ENCODE measurements around the gene ANKRD27. TPM values are rescaled to one million over a fixed set of nuclear protein-coding genes. Genes with fewer than 3 reads are reported as not detected.

The ANKRD27 gene
- polyA plus RNA-seq, 1 donor from 2014 or later = 24.6 TPM

DNA sequence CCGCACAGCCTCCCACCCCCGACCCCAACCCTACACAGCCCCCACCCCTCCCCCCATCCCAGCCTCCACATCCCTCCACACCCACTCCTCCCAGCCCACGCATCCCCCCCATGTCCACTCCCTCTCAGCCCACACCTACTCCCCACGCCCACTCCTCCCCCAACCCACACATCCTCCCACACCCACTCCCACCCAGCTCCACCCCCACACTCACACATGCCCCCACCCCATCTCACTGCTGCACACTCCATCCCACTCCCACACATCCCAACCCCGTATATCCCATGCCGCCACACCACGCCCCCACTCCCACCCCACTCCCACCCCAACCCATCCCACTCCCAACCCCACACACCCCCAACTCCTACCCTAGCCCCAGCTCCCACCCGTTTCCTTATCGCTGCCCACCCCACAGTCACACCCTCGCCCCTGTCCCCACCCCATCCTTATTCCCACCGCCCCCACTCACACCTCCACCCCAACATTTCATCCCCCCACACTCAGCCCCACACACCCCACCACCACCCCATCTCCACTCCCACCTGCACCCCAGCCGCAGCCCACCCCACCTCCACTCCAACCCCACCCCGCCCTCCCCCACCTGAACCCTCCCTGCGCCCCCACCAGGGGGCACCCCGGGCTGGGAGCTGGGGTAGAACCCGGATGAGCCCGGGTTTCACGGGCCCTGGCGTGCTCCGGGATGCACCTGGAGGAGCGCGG, 45.4 kb upstream of the ANKRD27 start:
- Histone ChIP-seq H3K27me3 (ENCODE audit: insufficient read depth, low read depth, low read length) (no peaks in the 10 kb centered on the region), H3K4me3 (ENCODE audit: low read length) (no peak overlapping the region), H3K9me3 (ENCODE audit: low read length) (no peaks in the 10 kb centered on the region), H3K9me2 (ENCODE audit: insufficient read depth, low read length) (no peaks in the 10 kb centered on the region), H3K4me2 (ENCODE audit: low read length) (no peak overlapping the region), H3K79me2 (replicated peaks; ENCODE audit: insufficient read depth, low read length) (no peaks in the 10 kb centered on the region), H3K36me3 (ENCODE audit: insufficient read depth, low read length) (no peaks in the 10 kb centered on the region), H2AFZ (ENCODE audit: low read depth, low read length) (no peak overlapping the region), H3F3A (ENCODE audit: insufficient read depth, low read length, poor library complexity, severe bottlenecking) (no peaks in the 10 kb centered on the region), H4K20me1 (ENCODE audit: insufficient read depth) (no peaks in the 10 kb centered on the region), H3K27ac (ENCODE audit: low read length) (no peak overlapping the region), H3K9ac (ENCODE audit: low read length) (no peak overlapping the region)
- TF ChIP-seq EP300 (conservative IDR thresholded peaks at IDR 0.05; ENCODE audit: poor library complexity, severe bottlenecking) (no peak), CTCF (IDR thresholded peaks at IDR 0.05; ENCODE audit: poor library complexity, severe bottlenecking) (no peak), SMC3 (conservative IDR thresholded peaks at IDR 0.05; ENCODE audit: poor library complexity) (no peak), TAF1 (IDR thresholded peaks at IDR 0.05; ENCODE audit: low read depth) (no peak), RAD21 (conservative IDR thresholded peaks at IDR 0.05) (no peak), POLR2AphosphoS5 (IDR thresholded peaks at IDR 0.05) (no peak), REST (IDR thresholded peaks at IDR 0.05; ENCODE audit: borderline replicate concordance) (no peak), EZH2 (IDR thresholded peaks at IDR 0.05; ENCODE audit: borderline replicate concordance, insufficient read depth, low read length, poor library complexity, severe bottlenecking) (no peak), MXI1 (conservative IDR thresholded peaks at IDR 0.05; ENCODE audit: poor library complexity, severe bottlenecking) (no peak)

DNA sequence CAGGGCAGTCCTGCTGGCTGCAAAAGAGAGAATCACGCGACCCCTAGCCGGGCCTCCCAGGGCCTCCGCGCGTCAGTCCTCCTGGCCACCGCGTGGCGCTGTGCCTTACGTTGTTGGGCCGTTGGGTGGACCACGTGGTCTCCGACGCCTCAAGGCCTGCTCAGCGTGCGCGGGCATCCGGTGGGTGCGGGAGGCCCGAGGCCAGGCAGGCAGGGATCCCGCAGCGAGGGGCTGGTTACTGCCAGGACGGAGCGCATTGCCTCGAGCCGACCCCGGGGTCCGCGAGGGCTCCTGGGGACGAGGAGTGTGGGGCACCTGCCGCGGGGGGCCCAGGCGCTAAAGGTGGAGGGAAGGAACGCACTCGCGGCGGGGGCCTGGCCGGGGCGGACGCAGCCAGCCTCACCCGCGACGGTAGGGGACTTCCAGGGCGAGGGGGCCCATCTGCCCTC, 44.7 kb upstream of the ANKRD27 start, which contains the start of gene TDRD12:
TSS of gene TDRD12 (plus strand) at position 157 of the 449 bp plus-strand sequence. CDS start 306 bp downstream, outside the sequence.
- Histone ChIP-seq H3K79me2 (replicated peaks; ENCODE audit: insufficient read depth, low read length) (no peaks in the 10 kb centered on the region), H3F3A (ENCODE audit: insufficient read depth, low read length, poor library complexity, severe bottlenecking) (no peaks in the 10 kb centered on the region), H3K9me2 (ENCODE audit: insufficient read depth, low read length) (no peaks in the 10 kb centered on the region), H3K27me3 (ENCODE audit: insufficient read depth, low read depth, low read length) (no peaks in the 10 kb centered on the region), H4K20me1 (ENCODE audit: insufficient read depth) (no peaks in the 10 kb centered on the region), H3K4me2 (ENCODE audit: low read length) (no peak within 1 kb of the TSS), H3K9me3 (ENCODE audit: low read length) (no peaks in the 10 kb centered on the region), H3K4me3 (ENCODE audit: low read length) (no peak within 1 kb of the TSS), H3K27ac (ENCODE audit: low read length) (no peak within 1 kb of the TSS), H3K36me3 (ENCODE audit: insufficient read depth, low read length) (no peaks in the 10 kb centered on the region), H3K9ac (ENCODE audit: low read length) (no peak within 1 kb of the TSS), H2AFZ (ENCODE audit: low read depth, low read length) (no peak within 1 kb of the TSS)
- TF ChIP-seq EP300 (conservative IDR thresholded peaks at IDR 0.05; ENCODE audit: poor library complexity, severe bottlenecking) = no peak
- no peak for TF ChIP-seq MXI1 (conservative IDR thresholded peaks at IDR 0.05; ENCODE audit: poor library complexity, severe bottlenecking)
- TF ChIP-seq REST (IDR thresholded peaks at IDR 0.05; ENCODE audit: borderline replicate concordance) = no peak

All from neural cell (in vitro differentiated cells).